H1 (cell line): ENCODE results near the gene DCTPP1. TPM values are rescaled to one million over a fixed set of nuclear protein-coding genes. Genes with fewer than 3 reads are reported as not detected.

ENCODE experiments used
- CTBP2 ChIP-seq: IDR thresholded peaks from 2 replicates; pipeline ENCODE4 v1.7.0; 2011; ENCODE audit warnings: borderline replicate concordance, mild to moderate bottlenecking, moderate library complexity, mixed read lengths, low read length; ENCODE audit not compliant: insufficient read depth, insufficient read length
- EGR1 ChIP-seq: IDR thresholded peaks from 2 replicates; pipeline ENCODE4 v1.6.1; 2011; ENCODE audit warnings: low read depth, low read length, borderline replicate concordance
- MAX ChIP-seq: IDR thresholded peaks from 2 replicates; pipeline ENCODE4 v1.6.1; 2012; ENCODE audit warnings: inconsistent platforms
- POLR2A ChIP-seq, 2 experiments: IDR thresholded peaks; 1 replicate in 1 of 2; 2 replicates in 1 of 2; pipeline ENCODE4 v1.6.1; 2011; ENCODE audit warnings: low read depth in 2 of 2, low read length in 2 of 2, mild to moderate bottlenecking in 2 of 2; ENCODE audit errors: control extremely low read depth in 1 of 2
- RNF2 ChIP-seq: fragments of 200-900, 300-1000 bp; sonication (generic); IDR thresholded peaks from 2 replicates; pipeline ENCODE4 v1.7.1; 2016; ENCODE audit warnings: borderline replicate concordance, low read depth, mild to moderate bottlenecking, antibody characterized with exemption, low read length; ENCODE audit not compliant: poor library complexity, severe bottlenecking; ENCODE audit errors: missing control alignments
- SIRT6 ChIP-seq: IDR thresholded peaks from one replicate; pipeline ENCODE4 v1.7.1; 2012; ENCODE audit warnings: low read length, inconsistent platforms
- TBP ChIP-seq: IDR thresholded peaks from 2 replicates; pipeline ENCODE4 v1.6.1; 2011; ENCODE audit warnings: low read depth, low read length, improper control_type of control experiment
- YY1 ChIP-seq: IDR thresholded peaks from 2 replicates; pipeline ENCODE4 v1.6.1; 2011; ENCODE audit warnings: low read depth, mild to moderate bottlenecking, low read length
- polyA plus RNA-seq, 7 experiments: library from polyadenylated mRNA; depleted of rRNA in 3 of 7; stranded (reverse) in 5 of 7; unstranded in 2 of 7; fragments of >200 nt in 5 of 7; fragments of 200-250 nt in 2 of 7; gene quantifications; 1 replicate in 5 of 7; 2 replicates in 1 of 7; 4 replicates in 1 of 7; pipeline versions ENCODE4 v1.2.1 to v1.2.3, GENCODE V29; 2011 to 2013; ENCODE audit warnings: missing spikeins in 2 of 7, mixed read lengths in 2 of 7
- total RNA-seq: library from RNA; stranded (reverse); fragmentation: NEBNext Ultra II Directional; extraction: Animal tissue kit (Norgen Biotek cat#: 25700); gene quantifications from 2 replicates; pipeline ENCODE4 v1.2.1, GENCODE V29; 2021

The DCTPP1 gene
- total and polyA plus RNA-seq, 2 of the 8 experiments (the other 6 are each of a cell fraction or from before 2014, with no cell fraction given) = 94.5 to 103 TPM

DNA sequence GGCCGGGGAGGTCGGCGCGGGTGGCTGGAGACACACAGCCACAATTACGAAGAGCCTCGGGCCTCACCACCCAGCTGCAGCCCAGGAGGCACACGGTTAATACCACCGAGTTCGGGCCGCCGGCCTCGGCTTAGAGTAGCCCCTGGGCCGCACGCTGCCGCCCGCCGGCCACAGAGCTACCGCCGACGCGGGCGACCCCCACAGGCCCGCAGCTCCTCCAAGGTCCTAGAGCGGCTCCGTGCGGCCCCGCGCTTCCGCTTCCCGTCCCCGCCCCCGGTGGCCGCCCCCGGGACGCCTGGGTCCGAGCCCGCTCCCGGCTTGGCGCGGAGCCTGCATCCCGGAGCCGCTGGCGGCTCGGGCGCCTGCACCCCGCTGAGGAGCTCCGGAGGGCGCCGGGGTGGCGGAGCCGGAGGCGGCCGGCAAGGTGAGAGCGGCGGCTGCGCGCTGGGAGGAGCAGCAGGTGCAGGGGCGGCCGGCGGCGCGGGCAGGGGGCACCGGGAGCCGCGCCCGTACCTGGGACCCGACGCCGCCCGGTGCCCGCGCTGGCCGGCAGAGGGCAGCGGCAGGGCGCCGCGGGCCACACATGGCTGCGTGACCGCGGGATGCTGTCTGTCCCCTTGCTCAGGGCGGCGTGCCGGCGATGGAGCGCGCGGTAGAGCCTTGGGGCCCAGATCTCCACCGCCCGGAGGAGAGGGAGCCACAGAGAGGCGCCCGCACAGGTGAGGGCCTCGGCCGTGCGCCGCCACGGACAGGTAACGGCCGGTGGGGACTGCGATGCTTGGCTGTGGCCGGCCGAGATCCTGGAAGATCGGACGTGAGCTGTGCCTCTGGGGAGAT is 34.5 kb downstream of the DCTPP1 start, which contains the start of gene ZNF48 (continued):
- TF ChIP-seq EGR1 = peak; percentile 88
- no peak for TF ChIP-seq SIRT6
- TF ChIP-seq RNF2 = no peak
- TF ChIP-seq YY1 = no peak
- TF ChIP-seq POLR2A (IDR thresholded peaks at IDR 0.05; ENCODE audit: control extremely low read depth in 1 of 2, low read depth in 2 of 2, low read length in 2 of 2) = peak in 1 of 2 experiments; percentile 73; a peak in 2 of 3 replicates
- no peak for TF ChIP-seq CTBP2
- TF ChIP-seq MAX = peak; percentile 84
- TF ChIP-seq TBP = peak; percentile 63
